ENCODE data around the gene MAP4K3.

MAP4K3 gene

GRCh38 chr2:39370101-39370500, 67.0 kb downstream of the MAP4K3 start:
- no peak overlapping the region for H3K27ac ChIP-seq (replicated peaks)
- H3K27me3 ChIP-seq (ENCODE audit: insufficient read depth, poor library complexity, severe bottlenecking), result no peaks in the 10 kb centered on the region
- H3K4me3 ChIP-seq (replicated peaks; ENCODE audit: insufficient read depth, low read length), result no peak overlapping the region
- TF ChIP-seq POLR2AphosphoS5 (IDR thresholded peaks at IDR 0.05; ENCODE audit: low read depth), result no peak
- no peak for DNase-seq (ENCODE audit: low read depth in 1 of 2, low spot score in 1 of 2)

- TF ChIP-seq SPI1 (IDR thresholded peaks at IDR 0.05; ENCODE audit: borderline replicate concordance, low read depth) (no peak), POLR2AphosphoS5 (IDR thresholded peaks at IDR 0.05; ENCODE audit: low read depth) (no peak), REST (IDR thresholded peaks at IDR 0.05; ENCODE audit: insufficient replicate concordance, low read depth) (no peak), CTCF (IDR thresholded peaks at IDR 0.05; ENCODE audit: insufficient read depth, low read length) (no peak), GABPA (IDR thresholded peaks at IDR 0.05; ENCODE audit: low read depth) (no peak)
- no peak for DNase-seq (ENCODE audit: low read depth in 1 of 2, low spot score in 1 of 2)
- Histone ChIP-seq H3K27ac (replicated peaks) (no peak overlapping the region), H3K4me3 (replicated peaks; ENCODE audit: insufficient read depth, low read length) (no peak overlapping the region), H3K27me3 (ENCODE audit: insufficient read depth, poor library complexity, severe bottlenecking) (no peaks in the 10 kb centered on the region)
These were observed 68.2 kb downstream of the MAP4K3 start for GRCh38 chr2:39368846-39369245.

GRCh38 chr2:39368376-39368775, 68.7 kb downstream of the MAP4K3 start:
- no peak for DNase-seq (ENCODE audit: low read depth in 1 of 2, low spot score in 1 of 2)
- TF ChIP-seq CTCF (IDR thresholded peaks at IDR 0.05; ENCODE audit: insufficient read depth, low read length), result no peak
- no peak for TF ChIP-seq GABPA (IDR thresholded peaks at IDR 0.05; ENCODE audit: low read depth)
- TF ChIP-seq SPI1 (IDR thresholded peaks at IDR 0.05; ENCODE audit: borderline replicate concordance, low read depth), result no peak
- no peak for TF ChIP-seq POLR2AphosphoS5 (IDR thresholded peaks at IDR 0.05; ENCODE audit: low read depth)
- no peak for TF ChIP-seq REST (IDR thresholded peaks at IDR 0.05; ENCODE audit: insufficient replicate concordance, low read depth)
- no peak overlapping the region for H3K27ac ChIP-seq (replicated peaks)

GRCh38 chr2:39362595-39362994, 74.5 kb downstream of the MAP4K3 start:
- Histone ChIP-seq H3K4me3 (replicated peaks; ENCODE audit: insufficient read depth, low read length) (no peak overlapping the region), H3K27me3 (ENCODE audit: insufficient read depth, poor library complexity, severe bottlenecking) (no peaks in the 10 kb centered on the region), H3K27ac (replicated peaks) (no peak overlapping the region)
- DNase-seq (ENCODE audit: low read depth in 1 of 2, low spot score in 1 of 2), result no peak
- TF ChIP-seq SPI1 (IDR thresholded peaks at IDR 0.05; ENCODE audit: borderline replicate concordance, low read depth), result no peak
- TF ChIP-seq GABPA (IDR thresholded peaks at IDR 0.05; ENCODE audit: low read depth), result no peak
- no peak for TF ChIP-seq REST (IDR thresholded peaks at IDR 0.05; ENCODE audit: insufficient replicate concordance, low read depth)
- TF ChIP-seq POLR2AphosphoS5 (IDR thresholded peaks at IDR 0.05; ENCODE audit: low read depth), result no peak
- no peak for TF ChIP-seq CTCF (IDR thresholded peaks at IDR 0.05; ENCODE audit: insufficient read depth, low read length)

More at GRCh38 chr2:39368376-39368775, 68.7 kb downstream of the MAP4K3 start:
- Histone ChIP-seq H3K4me3 (replicated peaks; ENCODE audit: insufficient read depth, low read length) (no peak overlapping the region), H3K27me3 (ENCODE audit: insufficient read depth, poor library complexity, severe bottlenecking) (no peaks in the 10 kb centered on the region)

Measured in HL-60 (cell line).